Measurements from ENCODE around the gene SLC34A1.

Gene SLC34A1

GRCh38 chr5:177347699-177348098 lies 36.5 kb upstream of the SLC34A1 start:
- H3K9me3 ChIP-seq (ENCODE audit: control insufficient read depth, insufficient read depth, low read length), result no peaks in the 10 kb centered on the region
- no peak overlapping the region for H3K9ac ChIP-seq (ENCODE audit: low read depth, low read length)
- H3K27me3 ChIP-seq (ENCODE audit: control insufficient read depth, insufficient read depth, low read length), result no peaks in the 10 kb centered on the region
- H3K36me3 ChIP-seq (ENCODE audit: control insufficient read depth, insufficient read depth, low read length), result peaks cover 2% of the 10 kb centered on the region
- peaks cover 5% of the 10 kb centered on the region for H3K4me1 ChIP-seq (ENCODE audit: control insufficient read depth, insufficient read depth, low read length)
- H3K4me3 ChIP-seq (ENCODE audit: low read depth, low read length), result no peak overlapping the region

GRCh38 chr5:177349362-177349647 lies 34.9 kb upstream of the SLC34A1 start:
- Histone ChIP-seq H3K27me3 (ENCODE audit: control insufficient read depth, insufficient read depth, low read length) (peaks cover 1% of the 10 kb centered on the region), H3K9me3 (ENCODE audit: control insufficient read depth, insufficient read depth, low read length) (no peaks in the 10 kb centered on the region), H3K36me3 (ENCODE audit: control insufficient read depth, insufficient read depth, low read length) (peaks cover 2% of the 10 kb centered on the region), H3K4me1 (ENCODE audit: control insufficient read depth, insufficient read depth, low read length) (peaks cover 5% of the 10 kb centered on the region), H3K9ac (ENCODE audit: low read depth, low read length) (no peak overlapping the region), H3K4me3 (ENCODE audit: low read depth, low read length) (no peak overlapping the region)

- H3K4me1 ChIP-seq (ENCODE audit: control insufficient read depth, insufficient read depth, low read length), result peaks cover 5% of the 10 kb centered on the region
- H3K9ac ChIP-seq (ENCODE audit: low read depth, low read length), result no peak overlapping the region
- H3K4me3 ChIP-seq (ENCODE audit: low read depth, low read length), result no peak overlapping the region
- H3K27me3 ChIP-seq (ENCODE audit: control insufficient read depth, insufficient read depth, low read length), result peaks cover 2% of the 10 kb centered on the region
- H3K9me3 ChIP-seq (ENCODE audit: control insufficient read depth, insufficient read depth, low read length), result no peaks in the 10 kb centered on the region
- peaks cover 2% of the 10 kb centered on the region for H3K36me3 ChIP-seq (ENCODE audit: control insufficient read depth, insufficient read depth, low read length)
Measured at GRCh38 chr5:177349762-177350161, 34.5 kb upstream of the SLC34A1 start.

- peak overlapping the region; percentile 97 for H3K4me3 ChIP-seq (ENCODE audit: low read depth, low read length)
- H3K27me3 ChIP-seq (ENCODE audit: control insufficient read depth, insufficient read depth, low read length), result peaks cover 5% of the 10 kb centered on the region
- peaks cover 5% of the 10 kb centered on the region for H3K4me1 ChIP-seq (ENCODE audit: control insufficient read depth, insufficient read depth, low read length)
- peaks cover 2% of the 10 kb centered on the region for H3K36me3 ChIP-seq (ENCODE audit: control insufficient read depth, insufficient read depth, low read length)
- H3K9ac ChIP-seq (ENCODE audit: low read depth, low read length), result peak overlapping the region; percentile 99
- no peaks in the 10 kb centered on the region for H3K9me3 ChIP-seq (ENCODE audit: control insufficient read depth, insufficient read depth, low read length)
Measured at GRCh38 chr5:177350776-177351391, 33.4 kb upstream of the SLC34A1 start.

GRCh38 chr5:177351392-177352329 lies 32.6 kb upstream of the SLC34A1 start, which contains the start of gene LMAN2:
LMAN2 (minus strand) TSS chr5:177351668; CDS start chr5:177351647, 21 bp downstream.
- H3K4me3 ChIP-seq (ENCODE audit: low read depth, low read length), result peak within 1 kb of the TSS; percentile 97
- peak within 1 kb of the TSS; percentile 99 for H3K9ac ChIP-seq (ENCODE audit: low read depth, low read length)
- H3K4me1 ChIP-seq (ENCODE audit: control insufficient read depth, insufficient read depth, low read length), result peaks cover 5% of the 10 kb centered on the region
- H3K9me3 ChIP-seq (ENCODE audit: control insufficient read depth, insufficient read depth, low read length), result no peaks in the 10 kb centered on the region
- H3K27me3 ChIP-seq (ENCODE audit: control insufficient read depth, insufficient read depth, low read length), result peaks cover 5% of the 10 kb centered on the region
- H3K36me3 ChIP-seq (ENCODE audit: control insufficient read depth, insufficient read depth, low read length), result peaks cover 2% of the 10 kb centered on the region

- Histone ChIP-seq H3K27me3 (ENCODE audit: control insufficient read depth, insufficient read depth, low read length) (peaks cover 5% of the 10 kb centered on the region), H3K9ac (ENCODE audit: low read depth, low read length) (no peak overlapping the region), H3K36me3 (ENCODE audit: control insufficient read depth, insufficient read depth, low read length) (peaks cover 2% of the 10 kb centered on the region), H3K4me3 (ENCODE audit: low read depth, low read length) (no peak overlapping the region), H3K4me1 (ENCODE audit: control insufficient read depth, insufficient read depth, low read length) (peaks cover 5% of the 10 kb centered on the region), H3K9me3 (ENCODE audit: control insufficient read depth, insufficient read depth, low read length) (no peaks in the 10 kb centered on the region)
Measured at GRCh38 chr5:177353093-177353492, 31.1 kb upstream of the SLC34A1 start.

GRCh38 chr5:177354256-177354655 lies 30.0 kb upstream of the SLC34A1 start:
- no peak overlapping the region for H3K4me3 ChIP-seq (ENCODE audit: low read depth, low read length)
- no peak overlapping the region for H3K9ac ChIP-seq (ENCODE audit: low read depth, low read length)
- no peaks in the 10 kb centered on the region for H3K36me3 ChIP-seq (ENCODE audit: control insufficient read depth, insufficient read depth, low read length)
- H3K9me3 ChIP-seq (ENCODE audit: control insufficient read depth, insufficient read depth, low read length), result no peaks in the 10 kb centered on the region
- peaks cover 5% of the 10 kb centered on the region for H3K27me3 ChIP-seq (ENCODE audit: control insufficient read depth, insufficient read depth, low read length)
- peaks cover 5% of the 10 kb centered on the region for H3K4me1 ChIP-seq (ENCODE audit: control insufficient read depth, insufficient read depth, low read length)

GRCh38 chr5:177354711-177355110 lies 29.5 kb upstream of the SLC34A1 start:
- Histone ChIP-seq H3K9me3 (ENCODE audit: control insufficient read depth, insufficient read depth, low read length) (no peaks in the 10 kb centered on the region), H3K9ac (ENCODE audit: low read depth, low read length) (no peak overlapping the region), H3K4me3 (ENCODE audit: low read depth, low read length) (no peak overlapping the region), H3K36me3 (ENCODE audit: control insufficient read depth, insufficient read depth, low read length) (no peaks in the 10 kb centered on the region), H3K4me1 (ENCODE audit: control insufficient read depth, insufficient read depth, low read length) (peaks cover 5% of the 10 kb centered on the region), H3K27me3 (ENCODE audit: control insufficient read depth, insufficient read depth, low read length) (peaks cover 5% of the 10 kb centered on the region)

GRCh38 chr5:177355162-177355867 lies 28.9 kb upstream of the SLC34A1 start:
- H3K4me3 ChIP-seq (ENCODE audit: low read depth, low read length), result no peak overlapping the region
- H3K9me3 ChIP-seq (ENCODE audit: control insufficient read depth, insufficient read depth, low read length), result no peaks in the 10 kb centered on the region
- no peaks in the 10 kb centered on the region for H3K36me3 ChIP-seq (ENCODE audit: control insufficient read depth, insufficient read depth, low read length)
- peaks cover 5% of the 10 kb centered on the region for H3K27me3 ChIP-seq (ENCODE audit: control insufficient read depth, insufficient read depth, low read length)
- H3K4me1 ChIP-seq (ENCODE audit: control insufficient read depth, insufficient read depth, low read length), result peaks cover 4% of the 10 kb centered on the region
- H3K9ac ChIP-seq (ENCODE audit: low read depth, low read length), result no peak overlapping the region

- H3K27me3 ChIP-seq (ENCODE audit: control insufficient read depth, insufficient read depth, low read length), result peaks cover 5% of the 10 kb centered on the region
- H3K9me3 ChIP-seq (ENCODE audit: control insufficient read depth, insufficient read depth, low read length), result no peaks in the 10 kb centered on the region
- no peak overlapping the region for H3K4me3 ChIP-seq (ENCODE audit: low read depth, low read length)
- no peaks in the 10 kb centered on the region for H3K36me3 ChIP-seq (ENCODE audit: control insufficient read depth, insufficient read depth, low read length)
- no peaks in the 10 kb centered on the region for H3K4me1 ChIP-seq (ENCODE audit: control insufficient read depth, insufficient read depth, low read length)
- no peak overlapping the region for H3K9ac ChIP-seq (ENCODE audit: low read depth, low read length)
Measured at GRCh38 chr5:177355868-177356168, 28.4 kb upstream of the SLC34A1 start.

GRCh38 chr5:177356746-177357145 lies 27.5 kb upstream of the SLC34A1 start:
- Histone ChIP-seq H3K9me3 (ENCODE audit: control insufficient read depth, insufficient read depth, low read length) (no peaks in the 10 kb centered on the region), H3K36me3 (ENCODE audit: control insufficient read depth, insufficient read depth, low read length) (no peaks in the 10 kb centered on the region), H3K27me3 (ENCODE audit: control insufficient read depth, insufficient read depth, low read length) (peaks cover 5% of the 10 kb centered on the region), H3K9ac (ENCODE audit: low read depth, low read length) (no peak overlapping the region), H3K4me1 (ENCODE audit: control insufficient read depth, insufficient read depth, low read length) (no peaks in the 10 kb centered on the region), H3K4me3 (ENCODE audit: low read depth, low read length) (no peak overlapping the region)

GRCh38 chr5:177357146-177357458 lies 27.1 kb upstream of the SLC34A1 start:
- peaks cover 3% of the 10 kb centered on the region for H3K4me1 ChIP-seq (ENCODE audit: control insufficient read depth, insufficient read depth, low read length)
- H3K4me3 ChIP-seq (ENCODE audit: low read depth, low read length), result no peak overlapping the region
- no peaks in the 10 kb centered on the region for H3K36me3 ChIP-seq (ENCODE audit: control insufficient read depth, insufficient read depth, low read length)
- no peak overlapping the region for H3K9ac ChIP-seq (ENCODE audit: low read depth, low read length)
- H3K9me3 ChIP-seq (ENCODE audit: control insufficient read depth, insufficient read depth, low read length), result no peaks in the 10 kb centered on the region
- H3K27me3 ChIP-seq (ENCODE audit: control insufficient read depth, insufficient read depth, low read length), result peaks cover 7% of the 10 kb centered on the region

All from iPS-15b (cell line).